Measurements from ENCODE around the gene OVOL2. TPM values are rescaled to one million over a fixed set of nuclear protein-coding genes. Genes with fewer than 3 reads are reported as not detected.
"Not testable (repeated sequence)": the region's sequence is repeated elsewhere in the genome, so short reads cannot be mapped to it uniquely, and the experiment has no call there.

OVOL2 gene
- total RNA-seq (3.9 TPM), polyA plus RNA-seq (0.62 TPM)

GRCh38 chr20:18057101-18057993 is at the start of gene OVOL2:
TSS of gene OVOL2 (minus strand) at chr20:18057916. CDS start at chr20:18057634, 282 bp downstream.
- no peaks in the 10 kb centered on the region for H3K4me1 ChIP-seq (ENCODE audit: insufficient read depth)
- H3K27ac ChIP-seq (ENCODE audit: low read depth): peak within 1 kb of the TSS; percentile 54
- peak within 1 kb of the TSS; percentile 53 for H3K4me3 ChIP-seq (ENCODE audit: low read depth, low read length)
- peak; percentile 60 for DNase-seq (ENCODE audit: extremely low spot score)
- WGBS: 1% methylated on average over 73 of the region's 73 CpGs
- no peaks in the 10 kb centered on the region for H3K36me3 ChIP-seq (ENCODE audit: insufficient read depth)

DNA sequence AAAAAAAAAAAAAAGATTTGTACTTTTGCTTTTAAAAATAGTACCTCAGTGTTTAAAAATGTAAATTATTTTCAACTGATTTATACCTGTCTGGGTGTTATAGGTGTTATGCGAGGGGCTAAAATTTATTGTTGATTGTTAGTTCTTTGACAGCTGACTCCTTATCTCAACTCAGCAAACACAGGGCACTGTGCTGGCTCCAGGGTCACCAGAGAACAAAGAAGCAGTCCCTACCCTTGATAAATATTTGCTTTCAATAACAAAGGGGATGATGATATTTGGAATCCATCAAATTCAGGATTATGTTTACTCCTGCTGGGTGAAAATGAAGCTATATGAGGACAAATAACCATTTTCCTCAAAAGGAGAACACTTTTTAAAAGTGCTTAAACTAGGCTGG is 45.8 kb upstream of the OVOL2 start:
- no peak overlapping the region for H3K4me3 ChIP-seq (ENCODE audit: low read depth, low read length)
- no peak for DNase-seq (ENCODE audit: extremely low spot score)
- no peak overlapping the region for H3K27ac ChIP-seq (ENCODE audit: low read depth)
- peaks cover 2% of the 10 kb centered on the region for H3K36me3 ChIP-seq (ENCODE audit: insufficient read depth)
- no peaks in the 10 kb centered on the region for H3K4me1 ChIP-seq (ENCODE audit: insufficient read depth)
- 59% methylated on average over 1 of the region's 1 CpG for WGBS

GRCh38 chr20:18101125-18101810 is 43.6 kb upstream of the OVOL2 start:
- Histone ChIP-seq H3K27ac (ENCODE audit: low read depth) (no peak overlapping the region), H3K4me1 (ENCODE audit: insufficient read depth) (no peaks in the 10 kb centered on the region), H3K4me3 (ENCODE audit: low read depth, low read length) (no peak overlapping the region), H3K36me3 (ENCODE audit: insufficient read depth) (no peaks in the 10 kb centered on the region)
- DNase-seq (ENCODE audit: extremely low spot score): no peak
- WGBS: 33% methylated on average over 7 of the region's 7 CpGs

DNA sequence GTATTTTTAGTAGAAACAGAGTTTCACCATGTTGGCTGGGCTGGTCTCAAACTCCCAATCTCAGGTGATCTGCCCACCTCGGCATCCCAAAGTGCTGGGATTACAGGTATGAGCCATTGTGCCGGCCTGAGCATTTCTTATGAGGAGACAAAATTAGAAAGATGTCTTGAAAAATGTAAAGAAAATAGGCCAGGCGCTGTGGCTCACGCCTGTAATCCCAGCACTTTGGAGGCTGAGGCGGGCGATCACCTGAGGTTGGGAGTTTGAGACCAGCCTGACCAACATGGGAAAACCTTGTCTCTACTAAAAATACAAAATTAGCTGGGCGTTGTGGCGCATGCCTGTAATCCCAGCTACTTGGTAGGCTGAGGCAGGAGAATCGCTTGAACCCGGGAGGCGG is 42.9 kb upstream of the OVOL2 start:
- H3K27ac ChIP-seq (ENCODE audit: low read depth); H3K4me3 ChIP-seq (ENCODE audit: low read depth, low read length); DNase-seq (ENCODE audit: extremely low spot score); H3K36me3 ChIP-seq (ENCODE audit: insufficient read depth); H3K4me1 ChIP-seq (ENCODE audit: insufficient read depth): not testable (repeated sequence)
- 93% methylated on average over 11 of the region's 11 CpGs for WGBS

- Histone ChIP-seq H3K27ac (ENCODE audit: low read depth) (no peak overlapping the region), H3K4me1 (ENCODE audit: insufficient read depth) (no peaks in the 10 kb centered on the region), H3K4me3 (ENCODE audit: low read depth, low read length) (no peak overlapping the region), H3K36me3 (ENCODE audit: insufficient read depth) (no peaks in the 10 kb centered on the region)
- DNase-seq (ENCODE audit: extremely low spot score): no peak
- WGBS: 54% methylated on average over 5 of the region's 5 CpGs
Observed at GRCh38 chr20:18094191-18094590, 36.5 kb upstream of the OVOL2 start.

DNA sequence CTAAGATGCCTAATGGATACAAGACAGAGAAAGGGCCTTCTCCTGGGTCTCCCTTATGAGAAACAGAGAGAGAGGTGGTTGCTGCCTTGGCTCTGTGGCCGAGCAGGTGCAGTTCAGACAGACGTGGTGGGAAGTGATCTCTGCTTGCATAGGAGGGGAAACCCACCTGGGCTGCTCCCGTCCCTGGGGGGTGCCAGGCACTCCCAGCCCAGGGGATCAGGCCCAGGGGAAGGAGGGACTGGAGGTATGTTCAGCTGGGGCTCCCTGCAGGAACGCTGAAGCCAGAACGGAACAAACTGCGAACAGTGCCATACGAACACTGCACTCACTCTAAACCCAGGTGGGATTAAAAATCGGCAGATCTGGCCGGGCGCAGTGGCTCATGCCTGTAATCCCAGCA is 35.7 kb upstream of the OVOL2 start:
- 80% methylated on average over 10 of the region's 10 CpGs for WGBS
- Histone ChIP-seq H3K4me1 (ENCODE audit: insufficient read depth) (no peaks in the 10 kb centered on the region), H3K36me3 (ENCODE audit: insufficient read depth) (no peaks in the 10 kb centered on the region), H3K4me3 (ENCODE audit: low read depth, low read length) (no peak overlapping the region), H3K27ac (ENCODE audit: low read depth) (no peak overlapping the region)
- no peak for DNase-seq (ENCODE audit: extremely low spot score)

DNA sequence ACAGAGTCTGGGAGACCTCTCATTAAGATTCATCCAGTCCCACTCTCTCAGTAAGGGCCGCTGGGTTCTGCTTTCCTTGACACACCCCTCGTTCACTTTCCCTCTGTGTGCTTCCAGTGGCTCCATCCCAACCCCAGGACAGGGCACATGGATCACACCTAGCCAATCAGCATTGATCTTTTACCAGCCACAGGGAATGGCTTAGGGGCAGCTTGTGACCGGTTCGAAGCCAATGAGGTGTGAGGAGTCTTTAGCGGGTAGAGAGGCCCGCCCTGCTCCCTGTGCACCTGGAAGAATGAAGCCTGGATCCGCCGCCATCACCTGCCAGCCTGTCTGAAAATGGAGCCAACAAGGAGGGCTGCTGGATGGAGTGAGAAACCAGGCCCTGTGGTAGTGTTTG is 35.2 kb upstream of the OVOL2 start:
- H3K4me3 ChIP-seq (ENCODE audit: low read depth, low read length): no peak overlapping the region
- no peak for DNase-seq (ENCODE audit: extremely low spot score)
- H3K36me3 ChIP-seq (ENCODE audit: insufficient read depth): no peaks in the 10 kb centered on the region
- H3K4me1 ChIP-seq (ENCODE audit: insufficient read depth): no peaks in the 10 kb centered on the region
- no peak overlapping the region for H3K27ac ChIP-seq (ENCODE audit: low read depth)
- 87% methylated on average over 8 of the region's 8 CpGs for WGBS

- no peak overlapping the region for H3K4me3 ChIP-seq (ENCODE audit: low read depth, low read length)
- H3K36me3 ChIP-seq (ENCODE audit: insufficient read depth): no peaks in the 10 kb centered on the region
- no peak for DNase-seq (ENCODE audit: extremely low spot score)
- no peaks in the 10 kb centered on the region for H3K4me1 ChIP-seq (ENCODE audit: insufficient read depth)
- 59% methylated on average over 7 of the region's 7 CpGs for WGBS
- H3K27ac ChIP-seq (ENCODE audit: low read depth): no peak overlapping the region
Observed at GRCh38 chr20:18091623-18092022, 33.9 kb upstream of the OVOL2 start.

- no peaks in the 10 kb centered on the region for H3K4me1 ChIP-seq (ENCODE audit: insufficient read depth)
- H3K27ac ChIP-seq (ENCODE audit: low read depth): no peak overlapping the region
- H3K4me3 ChIP-seq (ENCODE audit: low read depth, low read length): no peak overlapping the region
- no peak for DNase-seq (ENCODE audit: extremely low spot score)
- H3K36me3 ChIP-seq (ENCODE audit: insufficient read depth): no peaks in the 10 kb centered on the region
- WGBS: 91% methylated on average over 10 of the region's 10 CpGs
Observed at GRCh38 chr20:18090477-18090876, 32.8 kb upstream of the OVOL2 start.

GRCh38 chr20:18090044-18090443 is 32.3 kb upstream of the OVOL2 start:
- WGBS: 48% methylated on average over 3 of the region's 3 CpGs

DNA sequence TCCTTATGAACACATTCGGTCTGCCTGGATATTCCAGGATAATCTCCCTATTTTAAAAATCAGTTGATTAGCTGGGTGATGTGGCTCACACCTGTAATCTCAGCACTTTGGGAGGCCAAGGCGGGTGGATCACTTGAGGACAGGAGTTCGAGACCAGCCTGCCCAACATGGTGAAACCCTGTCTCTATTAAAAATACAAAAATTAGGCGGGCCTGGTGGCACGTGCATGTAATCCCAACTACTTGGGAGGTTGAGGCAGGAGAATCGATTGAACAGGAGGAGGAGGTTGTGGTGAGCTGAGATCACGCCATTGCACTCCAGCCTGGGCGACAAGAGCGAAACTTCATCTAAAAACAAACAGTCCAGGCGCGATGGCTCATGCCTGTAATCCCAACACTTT is 31.1 kb upstream of the OVOL2 start:
- WGBS: 94% methylated on average over 11 of the region's 11 CpGs
- not testable (repeated sequence) for H3K36me3 ChIP-seq (ENCODE audit: insufficient read depth); H3K27ac ChIP-seq (ENCODE audit: low read depth); H3K4me3 ChIP-seq (ENCODE audit: low read depth, low read length); DNase-seq (ENCODE audit: extremely low spot score); H3K4me1 ChIP-seq (ENCODE audit: insufficient read depth)

More at GRCh38 chr20:18090044-18090443, 32.3 kb upstream of the OVOL2 start:
- Histone ChIP-seq H3K4me3 (ENCODE audit: low read depth, low read length) (no peak overlapping the region), H3K27ac (ENCODE audit: low read depth) (no peak overlapping the region), H3K36me3 (ENCODE audit: insufficient read depth) (no peaks in the 10 kb centered on the region), H3K4me1 (ENCODE audit: insufficient read depth) (no peaks in the 10 kb centered on the region)
- DNase-seq (ENCODE audit: extremely low spot score): no peak

GRCh38 chr20:18088298-18088697 is 30.6 kb upstream of the OVOL2 start:
- 71% methylated on average over 3 of the region's 3 CpGs for WGBS
- not testable (repeated sequence) for H3K27ac ChIP-seq (ENCODE audit: low read depth); DNase-seq (ENCODE audit: extremely low spot score); H3K36me3 ChIP-seq (ENCODE audit: insufficient read depth); H3K4me1 ChIP-seq (ENCODE audit: insufficient read depth); H3K4me3 ChIP-seq (ENCODE audit: low read depth, low read length)

GRCh38 chr20:18087054-18087453 is 29.3 kb upstream of the OVOL2 start:
- H3K36me3 ChIP-seq (ENCODE audit: insufficient read depth): no peaks in the 10 kb centered on the region
- no peaks in the 10 kb centered on the region for H3K4me1 ChIP-seq (ENCODE audit: insufficient read depth)
- H3K27ac ChIP-seq (ENCODE audit: low read depth): no peak overlapping the region
- 56% methylated on average over 6 of the region's 6 CpGs for WGBS
- DNase-seq (ENCODE audit: extremely low spot score): no peak
- no peak overlapping the region for H3K4me3 ChIP-seq (ENCODE audit: low read depth, low read length)

DNA sequence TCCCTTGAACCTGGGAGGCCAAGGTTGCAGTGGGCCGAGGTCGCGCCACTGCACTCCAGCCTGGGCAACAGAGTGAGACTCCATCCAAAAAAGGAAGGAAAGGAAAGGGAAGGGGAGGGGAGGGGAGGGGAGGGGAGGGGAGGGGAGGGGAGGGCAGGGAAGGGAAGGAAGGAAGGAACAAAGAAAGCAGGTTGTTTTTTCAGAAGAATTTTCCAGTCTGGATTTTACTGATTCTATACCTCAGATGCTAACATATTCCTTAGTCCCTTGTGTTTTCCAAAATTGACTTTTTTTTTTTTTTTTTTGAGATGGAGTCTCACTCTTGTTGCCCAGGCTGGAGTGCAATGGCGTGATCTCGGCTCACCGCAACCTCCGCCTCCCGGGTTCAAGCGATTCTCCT is 23.1 kb upstream of the OVOL2 start:
- H3K4me1 ChIP-seq (ENCODE audit: insufficient read depth); H3K36me3 ChIP-seq (ENCODE audit: insufficient read depth); H3K27ac ChIP-seq (ENCODE audit: low read depth); H3K4me3 ChIP-seq (ENCODE audit: low read depth, low read length); DNase-seq (ENCODE audit: extremely low spot score): not testable (repeated sequence)
- 94% methylated on average over 9 of the region's 9 CpGs for WGBS

Data from urinary bladder (tissue), 4 donors.